Endothelial cell of hepatic sinusoid (primary cell): ENCODE results near the gene TMEM132D.
"Not testable (repeated sequence)": the region's sequence is repeated elsewhere in the genome, so short reads cannot be mapped to it uniquely, and the experiment has no call there.

Experiments used
- in situ Hi-C: cut with HindIII; loops from 2 replicates; pipeline ENCODE4 v1.10.0; 2017; ENCODE audit warnings: low sequenced_read_pairs

Gene TMEM132D

DNA sequence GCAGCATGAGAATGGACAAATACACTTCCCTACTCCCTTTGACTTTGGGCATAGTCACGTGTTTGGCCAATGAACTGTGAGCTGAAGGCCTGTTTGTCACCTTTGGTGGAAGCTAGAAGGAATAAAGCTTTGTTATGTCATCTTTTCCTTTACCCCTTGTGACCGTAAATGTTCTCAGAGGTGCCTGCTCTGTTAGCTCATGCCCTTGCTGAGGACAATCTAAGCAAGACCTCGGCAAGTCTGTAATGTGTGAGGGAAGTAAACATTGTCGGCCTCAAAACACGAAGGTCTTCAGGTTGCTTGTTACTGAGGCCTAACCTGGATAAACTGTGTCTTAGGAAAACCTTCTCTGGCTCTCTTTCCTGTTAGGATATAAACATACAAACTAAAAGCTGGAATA, 354.2 kb downstream of the TMEM132D start:
- in situ Hi-C loops, result no loop called here

- in situ Hi-C loops, result not testable (repeated sequence)
Measured at GRCh38 chr12:129549020-129549419, 354.8 kb downstream of the TMEM132D start.

GRCh38 chr12:129544716-129545115, 359.1 kb downstream of the TMEM132D start:
- in situ Hi-C loops, result no loop called here

GRCh38 chr12:129540954-129541353, 362.9 kb downstream of the TMEM132D start:
- in situ Hi-C loops, result no loop called here

GRCh38 chr12:129540249-129540648, 363.6 kb downstream of the TMEM132D start:
- in situ Hi-C loops, result no loop called here

DNA sequence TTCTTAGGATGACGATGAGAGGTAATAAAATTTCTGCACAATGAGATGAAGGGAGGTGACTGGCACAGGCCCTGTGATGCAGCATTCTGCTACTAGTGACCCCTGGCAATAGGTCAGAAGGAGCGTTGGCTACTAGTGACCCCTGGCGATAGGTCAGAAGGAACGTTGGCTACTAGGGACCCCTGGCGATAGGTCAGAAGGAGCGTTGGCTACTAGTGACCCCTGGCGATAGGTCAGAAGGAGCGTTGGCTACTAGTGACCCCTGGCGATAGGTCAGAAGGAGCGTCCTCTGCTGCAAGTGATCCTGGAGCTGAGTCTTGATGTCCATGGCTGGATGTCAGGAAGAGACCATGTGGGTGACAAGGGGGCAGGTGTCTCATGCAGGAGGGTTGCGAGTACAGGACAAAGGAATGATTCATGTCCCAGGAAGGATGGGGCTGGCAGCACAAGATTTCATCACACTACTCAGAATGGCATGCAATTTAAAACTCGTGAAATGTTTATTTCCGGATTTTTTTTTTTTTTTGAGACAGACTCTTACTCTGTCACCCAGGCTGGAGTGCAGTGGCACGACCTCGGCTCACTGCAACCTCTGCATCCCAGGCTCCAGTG, 365.0 kb downstream of the TMEM132D start:
- in situ Hi-C loops, result not testable (repeated sequence)

DNA sequence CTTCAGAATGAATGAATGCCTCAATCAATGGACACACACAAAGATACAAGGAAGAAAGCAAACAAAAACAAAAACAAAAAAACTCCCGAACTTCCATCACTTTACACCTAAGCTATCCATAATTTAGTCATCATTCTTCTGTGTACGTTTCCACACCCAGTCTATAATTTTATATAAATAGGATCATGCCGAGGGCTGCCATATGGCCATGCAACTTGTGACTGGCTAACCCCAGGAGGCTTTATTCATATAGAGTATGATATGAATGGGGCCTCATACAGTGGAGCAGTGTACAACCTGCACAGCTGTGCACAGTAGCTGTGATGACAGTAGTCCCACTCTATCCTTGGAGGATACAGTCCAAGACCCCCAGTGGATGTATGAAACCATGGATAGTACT, 365.7 kb downstream of the TMEM132D start:
- in situ Hi-C loops, result no loop called here

GRCh38 chr12:129534966-129535750, 368.7 kb downstream of the TMEM132D start:
- in situ Hi-C loops, result no loop called here

- in situ Hi-C loops, result no loop called here
Measured at GRCh38 chr12:129532707-129533499, 370.9 kb downstream of the TMEM132D start.

DNA sequence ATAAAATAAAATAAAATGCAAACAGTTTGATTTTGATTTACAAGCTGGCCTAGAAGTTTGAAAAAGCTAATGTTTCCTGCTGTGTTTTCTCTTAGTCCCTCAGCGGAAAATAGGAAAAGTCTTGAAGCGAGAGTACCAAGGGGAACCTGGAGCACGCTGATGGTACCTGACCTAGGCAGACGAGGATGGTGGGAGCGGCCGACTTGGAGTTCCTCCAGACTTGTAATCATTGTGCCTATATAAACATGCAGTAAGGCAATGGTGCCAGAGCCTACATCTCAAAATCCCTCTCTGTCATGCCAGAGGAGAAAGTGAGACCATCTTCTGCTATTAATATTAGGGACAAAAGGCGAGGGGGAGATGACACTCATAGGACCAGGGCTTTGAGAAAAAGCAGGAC, 371.7 kb downstream of the TMEM132D start:
- in situ Hi-C loops, result no loop called here

DNA sequence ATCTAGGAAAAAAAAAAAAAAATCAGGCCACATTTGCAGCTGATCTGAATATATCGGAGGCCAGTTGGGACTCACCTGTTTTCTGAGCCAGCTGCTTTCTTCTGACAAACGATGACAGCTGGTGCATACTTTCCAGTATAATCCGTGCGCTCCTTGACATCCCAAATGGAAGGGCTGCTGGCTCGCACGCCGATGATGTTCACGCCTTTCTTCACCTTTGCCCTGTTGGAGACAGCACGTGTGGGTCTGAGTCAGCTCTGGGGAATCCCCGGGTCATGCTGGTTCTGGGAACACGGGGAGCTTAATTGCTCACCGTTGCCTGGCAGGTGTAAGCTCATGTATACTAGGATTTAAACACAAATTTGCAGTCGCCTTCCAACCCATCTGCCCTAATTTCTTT, 372.8 kb downstream of the TMEM132D start:
- in situ Hi-C loops, result no loop called here

GRCh38 chr12:129530517-129530916, 373.3 kb downstream of the TMEM132D start:
- in situ Hi-C loops, result no loop called here

GRCh38 chr12:129527506-129527905, 376.3 kb downstream of the TMEM132D start:
- in situ Hi-C loops, result no loop called here

GRCh38 chr12:129523621-129524020, 380.2 kb downstream of the TMEM132D start:
- in situ Hi-C loops, result loop anchor here (5.0 kb wide), 1 partner anchor 79 kb away; no protein-coding TSS in a partner anchor

DNA sequence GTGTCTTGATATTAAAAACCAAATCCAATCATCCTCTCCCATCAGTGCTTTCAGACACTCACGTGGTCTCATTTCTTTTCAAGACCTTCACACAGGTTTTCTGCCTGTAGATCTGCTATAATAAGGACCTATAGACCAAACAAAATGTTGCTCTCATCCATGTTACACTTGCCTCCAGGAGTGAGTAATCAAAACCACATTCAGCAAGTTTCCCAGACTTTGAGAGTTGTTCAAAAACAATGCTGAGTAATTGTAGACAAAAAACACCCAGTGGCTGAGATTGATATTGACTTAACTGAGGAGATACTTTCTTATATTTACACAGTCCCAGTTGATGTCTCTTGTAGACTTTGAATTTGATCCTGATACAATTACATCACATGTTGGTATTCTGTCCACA, 383.1 kb downstream of the TMEM132D start:
- in situ Hi-C loops, result loop anchor here (5.0 kb wide), 1 partner anchor 82 kb away; no protein-coding TSS in a partner anchor

DNA sequence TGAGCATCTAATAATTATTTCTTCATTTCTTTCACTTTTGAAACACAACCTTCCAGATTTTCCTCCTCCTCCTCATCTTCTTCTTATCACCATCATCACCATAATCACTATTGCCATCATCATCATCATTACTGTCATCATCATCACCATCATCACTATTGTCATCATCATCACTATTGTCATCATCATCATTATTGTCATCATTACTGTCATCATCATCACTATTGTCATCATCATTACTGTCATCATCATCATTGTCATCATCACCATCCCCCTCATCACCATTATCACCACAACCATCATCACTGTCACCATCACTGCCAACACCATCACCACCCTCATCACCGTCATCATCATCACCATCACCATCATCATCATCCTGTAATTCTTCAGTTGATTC, 400.0 kb downstream of the TMEM132D start:
- in situ Hi-C loops, result loop anchor here (5.0 kb wide), 1 partner anchor 97 kb away; no protein-coding TSS in a partner anchor

GRCh38 chr12:129496226-129496625, 407.6 kb downstream of the TMEM132D start:
- in situ Hi-C loops, result loop anchor here (10.0 kb wide), 1 partner anchor 999 kb away; no protein-coding TSS in a partner anchor

- in situ Hi-C loops, result loop anchor here (10.0 kb wide), 1 partner anchor 1000 kb away; no protein-coding TSS in a partner anchor
Measured at GRCh38 chr12:129494766-129495165, 409.1 kb downstream of the TMEM132D start.

DNA sequence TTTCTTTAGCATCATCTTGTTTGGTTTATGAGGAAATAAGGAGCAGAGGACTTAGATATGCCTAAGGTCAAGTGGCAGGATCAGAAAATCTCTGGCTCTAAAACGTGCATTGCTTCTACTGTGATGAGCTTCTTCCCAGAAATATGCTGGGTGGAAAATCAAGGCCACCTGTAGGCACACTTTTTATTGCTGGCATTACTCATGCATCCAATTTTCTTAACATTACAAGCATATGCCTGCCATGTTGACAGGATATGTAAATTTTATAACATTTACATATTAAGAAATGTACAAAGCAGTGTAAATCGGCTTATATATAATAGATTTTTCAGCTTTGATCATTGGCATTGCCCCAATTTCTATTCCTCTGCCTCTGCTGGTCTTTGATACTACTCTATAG, 409.6 kb downstream of the TMEM132D start:
- in situ Hi-C loops, result loop anchor here (10.0 kb wide), 1 partner anchor 1001 kb away; no protein-coding TSS in a partner anchor

DNA sequence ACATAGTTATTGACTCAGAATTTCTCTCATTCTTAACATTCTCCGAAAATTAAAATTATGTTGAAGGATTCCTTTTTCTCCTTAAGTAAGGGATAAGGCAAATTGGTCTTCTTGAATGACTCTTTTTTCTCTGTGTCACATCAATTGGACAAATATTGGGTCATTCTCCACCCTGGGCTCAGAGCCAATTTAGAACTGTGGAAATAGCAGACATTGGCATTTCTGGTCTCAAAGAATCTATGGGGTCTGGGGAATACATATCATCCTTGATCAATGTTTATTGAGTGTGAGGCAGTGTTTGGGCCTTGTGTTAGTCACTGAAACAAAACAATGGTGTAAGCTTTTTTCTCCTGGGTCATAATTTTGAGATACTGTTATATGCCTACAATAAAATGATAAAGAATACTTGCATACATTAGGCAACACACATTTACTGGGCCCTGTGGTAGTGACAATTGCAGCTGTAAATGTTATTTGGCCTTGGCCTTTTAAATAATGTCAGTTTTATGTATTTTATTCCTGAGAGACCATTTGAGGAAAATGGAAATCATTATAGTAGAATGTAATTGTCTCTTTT, 414.6 kb downstream of the TMEM132D start:
- in situ Hi-C loops, result no loop called here

DNA sequence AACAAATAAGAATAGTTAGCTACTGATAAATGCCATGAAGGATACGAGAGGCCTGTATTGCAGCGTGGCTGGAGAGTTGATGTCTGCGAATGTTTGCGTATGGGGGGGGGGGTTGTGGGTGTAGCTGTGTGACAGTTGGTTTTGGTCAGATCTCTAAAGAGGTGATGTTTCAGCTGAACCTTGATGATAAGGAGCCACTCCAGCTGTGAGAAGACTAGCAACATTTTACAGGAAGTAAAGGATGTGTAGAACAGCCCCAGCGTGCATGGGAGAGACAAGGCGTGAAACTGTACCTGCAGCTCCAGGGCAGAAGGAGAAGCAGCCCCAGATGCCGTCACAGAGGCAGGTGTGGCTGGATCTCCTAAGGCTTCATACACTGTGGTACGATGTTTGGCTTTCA, 416.9 kb downstream of the TMEM132D start:
- in situ Hi-C loops, result no loop called here
